GM12873 (cell line): Measurements from ENCODE around the gene ST6GALNAC2.

ENCODE experiments used
- CTCF ChIP-seq: IDR thresholded peaks from 2 replicates; pipeline ENCODE4 v1.5.1; 2012; ENCODE audit warnings: low read depth, mild to moderate bottlenecking, moderate library complexity, low read length, control low read depth; ENCODE audit not compliant: insufficient read depth; ENCODE audit errors: missing control alignments

ST6GALNAC2 gene

DNA sequence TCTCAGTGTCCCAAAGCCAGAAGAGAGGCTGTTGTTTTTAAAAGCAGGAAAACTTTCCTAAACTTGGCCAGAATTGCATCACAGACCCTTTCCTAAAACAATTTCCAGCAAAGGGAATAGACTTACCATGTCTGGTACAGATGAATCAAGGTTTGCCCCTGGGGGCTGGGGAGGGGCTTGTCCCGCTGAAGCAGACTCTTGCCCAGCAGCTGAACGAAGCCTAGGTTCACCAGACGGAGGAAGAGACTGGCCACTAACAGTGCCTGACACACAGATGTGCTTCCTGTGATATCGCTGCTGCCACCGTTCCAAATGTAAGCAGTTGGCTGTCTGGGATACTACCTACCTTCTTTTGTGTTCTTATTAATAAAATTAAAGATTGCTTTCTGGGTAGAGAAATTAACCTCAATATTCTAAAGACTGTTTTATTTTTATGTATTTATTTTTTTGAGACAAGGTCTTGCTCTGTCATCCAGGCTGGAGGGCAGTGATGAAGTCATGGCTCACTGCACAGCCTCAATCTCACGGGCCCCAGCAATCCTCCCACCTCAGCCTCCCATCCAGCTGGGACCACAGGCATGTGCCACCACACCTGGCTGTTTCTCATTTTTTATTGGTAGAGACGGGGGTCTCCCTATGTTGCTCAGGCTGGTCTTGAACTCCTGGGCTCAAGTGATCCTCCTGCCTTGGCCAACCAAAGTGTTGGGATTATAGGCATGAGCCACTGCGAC is 32.3 kb downstream of the ST6GALNAC2 start:
- no peak for TF ChIP-seq CTCF

- TF ChIP-seq CTCF, result no peak
Observed at GRCh38 chr17:76551685-76552084, 34.0 kb downstream of the ST6GALNAC2 start.

GRCh38 chr17:76550712-76551615 is 34.7 kb downstream of the ST6GALNAC2 start:
- no peak for TF ChIP-seq CTCF

DNA sequence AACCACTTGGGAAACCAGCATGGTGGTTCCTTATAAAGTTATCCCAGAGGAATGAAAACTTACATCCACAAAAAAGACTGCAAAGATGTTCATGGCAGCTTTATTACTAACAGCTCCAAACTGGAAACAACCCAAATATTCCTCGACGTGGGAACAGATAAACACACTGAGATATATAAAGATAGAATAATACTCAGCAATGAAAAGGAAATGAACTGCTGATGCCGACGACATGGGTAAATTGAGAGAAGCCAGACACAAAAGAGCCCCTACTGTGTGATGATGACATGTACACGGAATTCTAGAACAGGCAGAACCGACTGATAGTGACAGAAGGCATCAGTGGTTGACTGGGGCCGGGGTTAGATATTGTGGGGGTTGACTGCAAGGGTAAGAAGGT is 36.1 kb downstream of the ST6GALNAC2 start:
- TF ChIP-seq CTCF, result no peak

DNA sequence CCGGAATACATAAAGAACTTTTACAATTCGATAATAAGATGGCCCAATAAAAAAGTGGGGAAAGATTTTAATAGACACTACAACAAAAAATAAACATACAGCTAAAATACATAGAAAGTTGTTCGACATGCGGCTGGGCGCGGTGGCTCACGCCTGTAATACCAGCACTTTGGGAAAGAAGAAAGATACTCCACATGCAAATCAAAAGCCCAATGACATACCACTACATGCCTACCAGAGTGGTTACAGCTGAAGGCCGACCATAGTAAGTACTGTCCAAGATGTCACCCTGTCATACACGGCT is 36.5 kb downstream of the ST6GALNAC2 start:
- no peak for TF ChIP-seq CTCF

GRCh38 chr17:76548378-76549214 is 37.1 kb downstream of the ST6GALNAC2 start:
- TF ChIP-seq CTCF, result no peak
